HG03520 (cell line): Measurements from ENCODE around the gene GRM8.

Experiments used
- ATAC-seq: cut with Tn5 transposase; IDR thresholded peaks from one replicate; pipeline ENCODE4 v1.9.1; 2021; ENCODE audit warnings: mild to moderate bottlenecking, moderate library complexity; ENCODE audit not compliant: unreplicated experiment

The GRM8 gene

GRCh38 chr7:126760914-126761577 lies 491.7 kb downstream of the GRM8 start:
- ATAC-seq: no peak

DNA sequence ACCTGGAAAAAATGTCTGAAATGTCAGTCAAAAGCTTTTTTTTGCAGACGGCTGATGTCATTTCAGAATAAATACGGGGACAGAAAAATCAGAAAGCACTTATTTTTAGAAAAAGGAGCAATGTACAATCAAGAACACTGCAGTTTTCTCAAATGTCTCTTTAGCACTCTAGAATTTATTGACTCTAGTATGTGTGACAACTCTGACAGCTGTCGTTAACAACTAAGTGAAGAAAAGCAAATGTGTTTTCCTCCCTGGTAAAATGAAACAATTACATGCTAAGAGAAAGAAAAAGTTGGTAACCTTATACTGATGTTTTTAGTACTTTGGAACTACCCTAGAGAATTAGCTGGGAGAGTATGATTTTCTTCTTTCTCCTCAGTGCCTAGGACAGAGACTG lies 497.4 kb downstream of the GRM8 start:
- ATAC-seq: no peak

DNA sequence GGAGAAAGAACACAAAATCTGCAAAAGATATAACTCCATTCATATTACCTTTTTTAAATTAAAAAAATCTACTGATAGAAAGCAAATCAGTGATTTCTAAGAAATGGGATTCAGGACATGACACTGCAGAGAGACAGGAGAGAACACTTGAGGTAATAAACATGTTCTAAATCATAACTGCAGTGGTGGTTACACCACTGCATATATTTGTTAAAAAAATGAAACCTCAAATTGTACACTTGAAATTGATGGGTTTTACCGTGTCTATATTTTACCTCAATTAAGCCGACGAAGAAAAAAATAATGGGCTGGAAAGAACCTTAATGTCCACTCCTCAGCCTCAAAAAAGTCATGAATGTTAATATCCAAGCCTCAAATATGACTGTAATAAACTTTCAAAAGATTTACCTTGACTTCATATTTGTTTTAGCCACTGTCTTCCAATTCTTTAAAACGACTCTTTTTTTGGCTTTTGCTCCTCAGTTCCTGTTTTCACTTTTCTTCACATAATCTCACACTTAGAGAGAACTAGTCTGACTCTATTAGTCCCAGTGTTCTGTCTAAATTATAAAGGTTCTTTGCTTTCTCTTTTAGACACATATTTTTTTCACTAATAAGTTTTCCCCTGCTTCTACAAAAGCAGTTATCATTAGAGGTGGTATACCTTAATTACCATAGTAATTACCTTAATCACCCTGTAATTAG lies 502.4 kb downstream of the GRM8 start:
- ATAC-seq: no peak

GRCh38 chr7:126728967-126729366 lies 523.8 kb downstream of the GRM8 start:
- no peak for ATAC-seq

GRCh38 chr7:126727930-126728391 lies 524.8 kb downstream of the GRM8 start:
- no peak for ATAC-seq

GRCh38 chr7:126723966-126724544 lies 528.7 kb downstream of the GRM8 start:
- ATAC-seq: no peak

DNA sequence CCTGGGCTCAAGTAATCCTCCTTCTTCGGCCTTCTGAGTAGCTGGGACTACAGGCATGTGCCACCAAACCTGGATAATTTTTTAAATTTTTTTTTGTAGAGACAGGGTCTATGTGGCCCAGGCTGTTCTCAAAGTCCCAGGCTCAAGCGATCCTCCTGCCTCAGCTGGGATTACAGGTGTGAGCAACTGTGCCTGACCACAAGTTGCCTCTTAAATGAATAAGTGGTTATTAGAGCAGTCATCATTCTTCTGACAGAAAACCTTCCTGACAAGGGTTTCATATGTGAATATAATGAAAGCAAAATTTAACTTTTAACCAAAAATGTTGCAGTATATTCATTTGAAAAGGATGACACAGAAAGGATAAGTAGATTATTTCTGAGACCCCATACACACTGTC lies 532.5 kb downstream of the GRM8 start:
- ATAC-seq: peak; percentile 90

DNA sequence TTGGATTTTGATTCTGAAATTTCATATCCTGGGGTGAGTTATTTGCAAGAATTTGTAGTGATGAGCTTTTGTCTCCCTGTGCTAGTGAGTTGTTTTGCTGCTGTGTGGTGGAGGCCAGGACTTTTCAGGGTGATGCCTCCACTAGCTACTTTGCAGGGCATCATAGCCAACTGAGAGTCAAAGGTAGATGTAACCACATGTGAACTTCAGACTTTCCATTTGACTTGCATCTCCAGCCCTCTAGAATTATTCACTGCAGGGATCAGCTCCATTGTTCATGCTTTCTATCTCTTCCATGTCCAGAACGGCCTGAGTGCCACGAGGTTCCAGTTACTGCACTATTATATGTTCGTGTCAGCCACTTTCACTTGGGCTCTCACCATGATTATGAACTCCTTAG lies 534.3 kb downstream of the GRM8 start:
- ATAC-seq: no peak

DNA sequence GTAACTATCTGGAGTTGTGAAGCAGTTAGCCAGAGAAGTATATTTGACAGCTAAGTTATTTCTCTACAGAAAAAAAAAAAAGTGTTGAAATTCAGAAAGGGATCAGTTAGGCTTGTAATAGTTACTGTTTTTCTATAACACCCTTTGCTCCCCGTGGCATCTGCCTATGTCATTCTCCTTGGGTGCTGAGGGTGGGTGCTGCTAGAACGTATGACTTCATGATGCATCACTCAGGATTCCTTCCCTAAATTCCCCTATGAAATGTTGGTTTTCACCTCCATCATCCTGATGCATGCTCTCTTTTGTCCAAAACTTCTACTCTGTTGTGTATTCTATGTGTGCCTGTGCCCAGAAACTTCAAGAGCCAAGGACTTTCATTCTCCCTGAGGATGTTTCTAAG lies 536.4 kb downstream of the GRM8 start:
- no peak for ATAC-seq

- no peak for ATAC-seq
Measured at GRCh38 chr7:126715076-126715475, 537.7 kb downstream of the GRM8 start.

DNA sequence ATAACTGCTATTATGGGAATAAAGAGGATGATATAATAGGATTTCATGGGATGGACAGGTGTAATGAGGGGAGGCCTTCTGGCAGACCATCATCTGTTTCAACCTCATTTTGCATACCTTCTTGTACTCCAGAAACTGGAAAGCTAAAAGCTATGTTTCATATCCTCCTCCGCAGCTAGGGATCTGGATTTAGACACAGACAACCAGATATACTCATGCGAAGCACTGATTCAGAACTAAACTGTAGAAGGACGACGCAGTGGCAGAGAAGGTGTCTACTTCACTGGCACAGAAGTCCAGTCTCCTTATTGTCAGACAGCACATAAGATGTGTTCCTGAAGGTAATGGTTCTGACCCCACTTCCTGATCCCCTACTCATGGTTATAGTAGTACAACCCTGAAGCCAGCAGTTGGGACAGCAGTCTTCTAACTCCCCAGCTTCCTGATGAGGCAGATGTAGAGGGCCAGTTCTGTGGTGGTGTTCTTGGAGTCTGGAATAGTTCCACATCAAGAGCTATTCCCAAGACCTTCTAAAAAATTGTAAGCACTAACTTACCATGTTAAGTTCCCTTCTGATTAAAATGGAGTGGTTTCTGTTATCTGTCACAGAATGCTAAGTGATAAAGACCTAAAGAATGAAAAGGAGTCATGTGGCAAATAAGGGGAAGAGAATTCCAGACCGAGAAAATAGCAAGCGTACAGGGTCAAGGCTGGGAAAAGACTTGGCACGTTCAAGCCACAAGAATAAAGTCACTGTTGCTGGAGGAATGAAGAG lies 550.3 kb downstream of the GRM8 start:
- peak; percentile 50 for ATAC-seq

DNA sequence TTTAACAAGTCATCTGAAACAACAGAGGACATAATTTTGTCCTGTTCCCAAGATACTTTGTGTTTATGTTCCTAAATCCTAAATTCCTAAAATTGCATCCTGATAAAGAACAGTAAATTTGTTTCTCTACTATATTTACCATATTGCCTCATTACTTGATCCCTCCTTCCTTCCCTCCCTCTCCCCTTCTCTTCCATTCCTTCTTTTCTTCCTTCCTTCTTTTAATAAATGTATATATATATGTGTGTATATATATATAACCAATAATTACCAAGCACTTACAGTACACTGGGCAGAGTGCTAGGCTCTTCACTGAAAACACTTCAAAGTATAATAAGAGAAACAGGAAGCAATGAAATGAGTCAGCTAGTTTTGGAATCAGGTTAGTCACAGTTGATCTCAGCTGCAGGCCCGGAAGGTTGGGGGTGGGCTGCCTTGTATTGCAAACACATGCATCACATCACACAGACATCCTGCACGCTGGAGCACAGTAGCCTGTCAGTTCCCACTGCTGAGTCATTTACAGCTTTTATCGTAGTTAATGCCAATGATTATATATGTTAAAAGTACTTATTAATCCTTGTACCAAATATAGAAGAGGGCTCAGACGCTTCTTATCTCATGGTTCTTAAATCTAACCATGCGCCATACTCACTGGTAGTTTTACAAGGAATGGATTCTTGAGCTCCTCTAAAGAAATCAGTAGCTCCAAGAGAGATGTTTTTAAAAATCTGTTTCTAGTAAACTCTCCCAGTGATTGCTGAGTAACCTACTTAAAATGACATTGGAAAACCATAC lies 551.7 kb downstream of the GRM8 start:
- ATAC-seq: peak; percentile 79

- no peak for ATAC-seq
Measured at GRCh38 chr7:126699707-126700106, 553.0 kb downstream of the GRM8 start.

- ATAC-seq: no peak
Measured at GRCh38 chr7:126698909-126699308, 553.8 kb downstream of the GRM8 start.

DNA sequence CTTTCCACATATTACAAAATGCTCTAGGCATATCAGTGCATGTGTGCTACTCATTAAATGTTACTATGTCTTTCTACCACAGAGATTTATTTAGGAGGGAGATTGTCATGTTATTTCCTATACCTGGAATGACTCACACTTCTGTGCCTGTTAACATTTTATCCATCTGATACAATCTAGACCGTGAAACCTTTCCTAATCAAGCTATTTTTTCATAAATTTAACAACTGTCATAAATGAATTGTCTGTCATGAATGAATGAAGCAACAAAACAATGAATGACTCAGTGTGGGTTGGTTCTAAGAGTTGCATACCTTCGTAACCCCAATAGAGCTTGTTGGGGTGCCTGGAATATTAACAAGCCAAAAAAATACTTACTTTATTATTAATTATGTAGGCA lies 554.3 kb downstream of the GRM8 start:
- ATAC-seq: no peak

GRCh38 chr7:126696256-126697038 lies 556.3 kb downstream of the GRM8 start:
- peak; percentile 27 for ATAC-seq

- no peak for ATAC-seq
Measured at GRCh38 chr7:126690848-126691751, 561.6 kb downstream of the GRM8 start.

DNA sequence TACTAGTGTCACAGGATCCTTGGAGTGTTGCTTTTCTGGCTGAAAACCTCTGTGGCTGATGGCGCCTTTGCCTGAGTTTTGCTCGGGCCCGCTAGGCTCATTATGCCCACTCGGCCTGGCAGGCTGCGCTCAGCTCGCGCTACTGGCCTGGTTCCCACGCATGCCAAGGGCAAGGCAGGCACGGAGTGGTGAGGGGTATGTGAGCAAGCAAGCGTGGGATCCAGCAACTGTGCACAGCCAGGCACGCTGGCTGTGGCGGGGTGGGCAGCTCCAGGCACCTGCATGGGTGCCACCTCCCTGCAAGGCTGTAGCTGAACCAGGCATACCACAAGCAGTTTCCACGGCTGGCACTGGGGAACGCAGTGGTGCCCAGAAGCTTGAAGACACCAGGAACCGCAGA lies 562.6 kb downstream of the GRM8 start:
- no peak for ATAC-seq

DNA sequence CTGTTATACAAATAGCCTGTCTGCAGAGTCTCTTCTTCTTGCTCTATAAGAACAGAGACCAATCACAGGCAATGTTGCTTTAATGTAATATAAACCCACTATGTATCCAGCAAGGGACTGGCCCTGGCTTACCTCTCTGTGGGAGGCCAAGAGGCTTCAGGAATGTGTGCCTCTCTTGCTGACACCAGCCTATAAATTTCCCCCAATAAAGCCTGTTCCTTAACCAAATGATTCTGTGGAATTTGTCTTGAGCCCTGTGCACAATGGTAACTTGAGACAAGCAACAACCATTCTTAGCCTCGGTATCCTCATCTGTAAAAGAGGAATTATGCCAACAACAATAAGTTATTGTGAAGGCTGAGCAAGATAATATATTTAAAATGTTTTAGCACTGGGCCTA lies 563.7 kb downstream of the GRM8 start:
- no peak for ATAC-seq
